ENCODE data around the gene MZT1. TPM values are rescaled to one million over a fixed set of nuclear protein-coding genes. Genes with fewer than 3 reads are reported as not detected.

Gene MZT1
- total RNA-seq, 1 donor from 2014 or later: 1.4 TPM

DNA sequence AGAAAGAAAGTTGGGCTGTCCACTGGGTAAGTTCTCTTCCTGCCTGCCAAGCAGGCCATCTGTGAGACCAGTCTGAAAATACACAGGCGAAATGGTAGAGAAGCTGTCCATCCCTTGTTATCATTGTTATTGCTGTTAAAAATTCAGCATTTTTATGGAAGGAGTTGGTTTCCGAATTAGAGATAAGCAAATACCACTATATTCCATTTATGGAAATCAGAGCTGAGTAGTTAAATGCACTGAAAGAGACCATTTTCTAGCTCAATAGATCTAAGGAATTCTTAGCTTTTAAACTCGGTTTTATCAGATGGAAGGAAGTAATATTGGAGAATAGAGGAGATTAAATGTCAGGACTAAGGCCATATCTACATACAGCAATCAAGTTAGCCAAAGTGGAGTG, 40.7 kb downstream of the MZT1 start:
- no peak for ATAC-seq

DNA sequence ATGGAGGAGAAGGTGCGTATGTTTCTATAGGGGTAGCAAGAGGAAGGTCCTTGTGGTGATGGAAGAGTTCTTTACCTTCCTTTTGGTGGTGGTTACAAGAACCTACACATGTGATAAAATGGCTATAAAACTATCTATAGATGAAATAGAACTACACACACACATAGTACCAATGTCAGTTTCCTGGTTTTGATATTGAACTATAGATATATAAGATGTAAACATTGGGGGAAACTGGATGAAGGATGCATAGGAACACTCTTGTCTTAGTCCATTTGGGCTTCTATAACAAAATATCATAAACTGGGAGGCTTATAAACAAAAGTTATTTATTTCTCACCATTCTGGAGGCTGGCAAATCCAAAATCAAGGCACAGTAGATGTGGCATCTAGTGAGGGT, 47.1 kb downstream of the MZT1 start:
- ATAC-seq: no peak
- no peak for DNase-seq (ENCODE audit: low spot score)

More for the DNA sequence above, 40.7 kb downstream of the MZT1 start:
- no peak for DNase-seq (ENCODE audit: low spot score)

DNA sequence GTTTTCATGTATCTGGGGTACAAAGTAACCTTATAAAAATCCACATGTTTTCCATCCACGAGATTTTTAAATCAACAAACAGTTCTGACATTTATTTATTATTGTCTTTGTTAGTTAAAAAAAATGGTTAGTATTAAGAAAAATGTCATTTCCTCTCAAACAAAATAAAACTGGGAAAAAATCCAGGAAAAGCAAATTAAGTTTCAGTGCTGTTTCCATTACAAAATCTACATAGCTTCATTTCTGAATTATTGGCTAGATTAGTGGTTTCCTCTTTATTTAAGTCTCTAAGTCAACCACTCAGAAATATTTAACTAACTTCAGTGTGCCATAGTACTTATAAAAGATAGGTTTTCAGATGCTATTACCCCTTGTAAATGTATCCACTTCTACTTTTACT, 49.1 kb downstream of the MZT1 start:
- DNase-seq (ENCODE audit: low spot score) (no peak), ATAC-seq (no peak)

DNA sequence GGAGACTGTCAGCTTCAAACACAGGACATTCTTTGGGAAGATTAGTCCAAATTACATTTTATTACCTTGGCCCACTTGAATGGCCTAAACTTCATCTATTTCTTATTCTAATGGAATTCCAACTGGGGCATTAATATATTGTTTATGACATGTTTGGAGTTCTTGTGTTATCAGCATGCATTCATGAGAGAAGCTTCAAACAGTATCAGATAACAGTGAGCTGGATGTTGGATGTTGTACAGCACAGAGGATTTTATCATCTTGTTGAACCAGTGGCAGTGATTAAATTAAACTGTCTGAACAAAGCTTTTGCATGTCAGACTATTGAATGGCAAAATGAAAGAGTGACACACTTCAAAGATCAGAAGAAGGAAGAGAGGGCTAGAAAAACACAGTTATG, 50.0 kb downstream of the MZT1 start:
- DNase-seq (ENCODE audit: low spot score): no peak

DNA sequence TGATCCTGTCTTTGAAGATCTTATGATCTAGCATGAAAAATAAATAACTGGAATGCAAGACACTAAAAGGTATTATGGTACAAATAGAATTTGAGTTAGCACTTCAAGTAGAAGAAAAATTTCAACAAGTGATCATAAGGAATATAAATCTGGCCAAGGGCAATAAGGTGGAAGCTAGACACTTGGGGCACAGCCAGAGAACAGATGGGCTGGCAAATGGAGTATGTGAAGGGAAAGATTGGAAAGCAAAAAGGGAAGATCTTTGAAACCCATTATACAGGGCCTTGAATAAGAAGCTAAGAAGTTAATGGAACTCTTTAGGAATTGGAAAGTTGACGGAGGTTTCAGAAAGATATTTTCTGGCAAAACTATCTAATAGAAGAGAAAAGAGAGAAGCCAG, 61.0 kb downstream of the MZT1 start:
- no peak for ATAC-seq

More for the DNA sequence above, 50.0 kb downstream of the MZT1 start:
- no peak for ATAC-seq

DNA sequence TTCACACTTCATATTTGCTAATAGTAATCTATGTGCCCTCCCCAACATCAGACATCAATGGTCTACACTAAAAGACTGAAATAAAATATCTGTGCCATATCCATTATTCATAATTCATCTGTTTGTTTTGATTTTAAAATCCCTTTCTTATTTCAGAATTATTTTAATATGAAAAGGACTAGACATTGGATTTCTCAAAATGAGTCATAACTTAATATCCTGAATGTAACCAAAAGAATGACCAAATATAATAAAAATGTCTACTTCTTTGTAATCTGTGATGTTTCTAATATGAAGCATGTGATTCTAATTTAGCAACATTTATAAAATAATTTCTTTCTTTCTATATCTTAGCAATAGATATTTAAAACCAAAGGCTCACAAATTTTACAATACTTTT, 64.9 kb downstream of the MZT1 start:
- ATAC-seq (no peak), DNase-seq (ENCODE audit: low spot score) (no peak)

More for the DNA sequence above, 61.0 kb downstream of the MZT1 start:
- DNase-seq (ENCODE audit: low spot score): no peak

Other genes starting within 250 kb of the MZT1 start
- 1.1 TPM for gene BORA, start 294 bp upstream of the MZT1 start, total RNA-seq
- gene DIS3, start 54.3 kb upstream of the MZT1 start, total RNA-seq: 13.8 TPM
- gene PIBF1, start 54.5 kb upstream of the MZT1 start, total RNA-seq: 6.5 TPM

All from left lobe of liver (tissue), 2 donors.